HepG2 (cell line): ENCODE results near the gene PCNX4.

ENCODE experiments used
- ATM ChIP-seq: fragments of 450-650 bp; IDR thresholded peaks from 2 replicates; pipeline ENCODE4 v1.7.1; 2017; ENCODE audit warnings: mild to moderate bottlenecking, borderline replicate concordance
- HDAC6 ChIP-seq: fragments of 200-600 bp; sonication (generic); IDR thresholded peaks from 2 replicates; pipeline ENCODE4 v1.7.0; 2017; ENCODE audit warnings: mild to moderate bottlenecking, antibody characterized with exemption, low read length, low read depth
- IKZF1 ChIP-seq: fragments of 450-650 bp; IDR thresholded peaks from 2 replicates; pipeline ENCODE4 v1.7.1; 2016
- NFIC ChIP-seq: IDR thresholded peaks from 2 replicates; pipeline ENCODE4 v1.6.1; 2012; ENCODE audit warnings: mild to moderate bottlenecking, low read length, inconsistent platforms
- NR1H2 ChIP-seq: sonication (generic); formaldehyde crosslinking; IDR thresholded peaks from 2 replicates; pipeline ENCODE4 v1.8.1; 2022; ENCODE audit warnings: low read depth, missing genetic modification reagents, borderline replicate concordance
- RAD51 ChIP-seq: fragments of 450-650 bp; IDR thresholded peaks from 2 replicates; pipeline ENCODE4 v1.6.1; 2016; ENCODE audit warnings: borderline replicate concordance
- SATB2 ChIP-seq: sonication (generic); formaldehyde crosslinking; IDR thresholded peaks from 2 replicates; pipeline ENCODE4 v1.5.0; 2020; ENCODE audit warnings: missing genetic modification reagents
- SNRNP70 ChIP-seq: fragments of 200-400 bp; formaldehyde crosslinking; IDR thresholded peaks from 2 replicates; pipeline ENCODE4 v1.6.1; 2017; ENCODE audit warnings: mild to moderate bottlenecking, low read depth, low read length, moderate library complexity
- ZBTB40 ChIP-seq, 2 experiments: fragments of 450-650 bp in 1 of 2; sonication (generic) in 1 of 2; formaldehyde crosslinking in 1 of 2; IDR thresholded peaks; 2 replicates each; pipeline versions ENCODE4 v1.6.1 to v1.8.0; 2016 to 2022; ENCODE audit warnings: antibody characterized with exemption in 1 of 2, mild to moderate bottlenecking in 1 of 2, missing genetic modification reagents in 1 of 2
- ZHX1 ChIP-seq: sonication (generic); formaldehyde crosslinking; IDR thresholded peaks from 2 replicates; pipeline ENCODE4 v1.8.1; 2022; ENCODE audit warnings: low read depth, mild to moderate bottlenecking, missing genetic modification reagents
- ZNF382 ChIP-seq: sonication (generic); formaldehyde crosslinking; IDR thresholded peaks from 2 replicates; pipeline ENCODE4 v1.5.0; 2020; ENCODE audit warnings: missing genetic modification reagents, mild to moderate bottlenecking, borderline replicate concordance
- ZNF432 ChIP-seq: sonication (generic); formaldehyde crosslinking; IDR thresholded peaks from 2 replicates; pipeline ENCODE4 v1.5.0; 2020; ENCODE audit warnings: missing genetic modification reagents, mild to moderate bottlenecking, borderline replicate concordance
- TF ChIP-seq, protein P1 (sequence below): sonication (generic); formaldehyde crosslinking; IDR thresholded peaks from 2 replicates; pipeline ENCODE4 v1.4.0; 2020; ENCODE audit warnings: missing genetic modification reagents

DNA sequence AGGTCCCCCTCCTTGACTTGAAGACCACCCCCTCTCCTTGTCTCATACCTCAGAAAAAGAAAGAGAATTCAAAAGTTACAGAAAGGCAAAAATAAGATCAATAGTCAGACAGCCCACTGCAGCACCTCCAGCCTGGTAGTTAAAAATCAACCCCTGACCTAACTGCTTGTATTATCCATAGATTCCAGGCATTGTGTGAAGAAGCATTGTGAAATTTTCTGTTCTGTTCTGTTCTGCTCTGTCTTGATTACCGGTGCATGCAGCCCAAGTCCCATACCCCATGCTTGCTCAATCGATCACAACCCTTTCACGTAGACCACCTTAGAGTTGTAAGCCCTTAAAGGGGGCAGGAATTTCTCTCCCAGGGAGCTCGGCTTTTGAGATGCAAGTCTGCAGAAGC, 79.2 kb downstream of the PCNX4 start:
- TF ChIP-seq ZNF432 (CRISPR knock-in tag), result no peak
- TF ChIP-seq HDAC6, result no peak
- TF ChIP-seq, protein P1, sequence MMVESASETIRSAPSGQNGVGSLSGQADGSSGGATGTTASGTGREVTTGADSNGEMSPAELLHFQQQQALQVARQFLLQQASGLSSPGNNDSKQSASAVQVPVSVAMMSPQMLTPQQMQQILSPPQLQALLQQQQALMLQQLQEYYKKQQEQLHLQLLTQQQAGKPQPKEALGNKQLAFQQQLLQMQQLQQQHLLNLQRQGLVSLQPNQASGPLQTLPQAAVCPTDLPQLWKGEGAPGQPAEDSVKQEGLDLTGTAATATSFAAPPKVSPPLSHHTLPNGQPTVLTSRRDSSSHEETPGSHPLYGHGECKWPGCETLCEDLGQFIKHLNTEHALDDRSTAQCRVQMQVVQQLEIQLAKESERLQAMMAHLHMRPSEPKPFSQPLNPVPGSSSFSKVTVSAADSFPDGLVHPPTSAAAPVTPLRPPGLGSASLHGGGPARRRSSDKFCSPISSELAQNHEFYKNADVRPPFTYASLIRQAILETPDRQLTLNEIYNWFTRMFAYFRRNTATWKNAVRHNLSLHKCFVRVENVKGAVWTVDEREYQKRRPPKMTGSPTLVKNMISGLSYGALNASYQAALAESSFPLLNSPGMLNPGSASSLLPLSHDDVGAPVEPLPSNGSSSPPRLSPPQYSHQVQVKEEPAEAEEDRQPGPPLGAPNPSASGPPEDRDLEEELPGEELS (CRISPR knock-in tag), result no peak
- no peak for TF ChIP-seq ZBTB40 (IDR thresholded peaks at IDR 0.05)
- TF ChIP-seq ZBTB40 (CRISPR knock-in tag; IDR thresholded peaks at IDR 0.05), result no peak
- TF ChIP-seq ATM, result no peak
- no peak for TF ChIP-seq NFIC
- TF ChIP-seq SNRNP70, result no peak
- no peak for TF ChIP-seq IKZF1
- no peak for TF ChIP-seq RAD51
- TF ChIP-seq SATB2 (CRISPR knock-in tag), result no peak
- no peak for TF ChIP-seq NR1H2 (CRISPR knock-in tag)
- TF ChIP-seq ZNF382, result no peak
- TF ChIP-seq ZHX1 (CRISPR knock-in tag), result no peak
